ENCODE measurements around the gene PPARD.

DNA sequence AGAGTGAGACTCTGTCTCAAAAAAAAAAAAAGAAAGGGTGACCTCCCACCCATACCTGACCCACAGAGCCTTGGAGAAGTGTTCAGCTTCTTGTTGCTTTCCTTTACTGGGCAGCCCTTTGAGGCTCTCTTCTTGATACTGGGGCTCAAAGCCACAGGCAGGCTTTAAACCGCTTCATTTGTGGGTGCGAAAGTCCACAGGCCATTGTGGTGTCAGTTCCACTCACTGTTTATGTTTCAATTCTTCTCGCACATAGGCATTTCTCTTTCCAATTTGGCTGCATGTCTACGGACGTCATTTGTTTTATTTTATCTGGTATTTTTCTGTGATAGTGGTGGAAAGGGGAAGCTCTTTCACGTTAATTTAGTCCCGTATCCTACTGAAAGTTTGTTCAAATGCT, 34.6 kb downstream of the PPARD start:
- TF ChIP-seq CTCF (IDR thresholded peaks at IDR 0.05) (no peak), POLR2A (IDR thresholded peaks at IDR 0.05) (no peak)
